IPS DF 4.7 (cell line): ENCODE data around the gene WHRN.

Experiments used
- DNase-seq: peaks from one replicate; pipeline ENCODE4 v3.0.0-alpha.2; 2013; ENCODE audit warnings: low spot score; ENCODE audit errors: extremely low read depth

The WHRN gene

DNA sequence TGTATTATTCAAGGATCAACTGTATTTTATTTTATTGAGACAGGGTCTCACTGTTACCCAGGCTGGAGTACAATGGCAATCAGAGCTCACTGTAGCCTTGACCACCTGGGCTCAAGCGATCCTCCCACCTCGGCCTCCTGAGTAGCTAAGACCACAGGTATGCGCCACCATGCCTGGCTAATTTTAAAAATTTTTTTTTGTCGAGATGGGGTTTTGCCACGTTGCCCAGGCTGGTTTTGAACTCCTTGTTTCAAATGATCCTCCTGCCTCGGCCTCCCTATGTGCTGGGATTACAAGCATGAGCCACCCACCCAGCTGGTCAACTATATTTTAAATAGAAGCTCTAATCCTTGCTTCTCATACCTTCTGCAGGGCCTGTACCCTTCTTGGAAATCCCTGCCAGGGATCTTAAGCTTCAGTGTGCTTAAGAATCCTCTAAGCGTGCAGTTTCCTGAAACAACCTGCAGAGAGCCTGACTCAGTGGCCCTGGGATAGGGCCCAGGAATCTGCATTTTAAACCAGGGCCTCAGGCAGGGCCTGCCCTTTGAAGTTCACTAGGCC, 120.4 kb downstream of the WHRN start:
- no peak for DNase-seq

DNA sequence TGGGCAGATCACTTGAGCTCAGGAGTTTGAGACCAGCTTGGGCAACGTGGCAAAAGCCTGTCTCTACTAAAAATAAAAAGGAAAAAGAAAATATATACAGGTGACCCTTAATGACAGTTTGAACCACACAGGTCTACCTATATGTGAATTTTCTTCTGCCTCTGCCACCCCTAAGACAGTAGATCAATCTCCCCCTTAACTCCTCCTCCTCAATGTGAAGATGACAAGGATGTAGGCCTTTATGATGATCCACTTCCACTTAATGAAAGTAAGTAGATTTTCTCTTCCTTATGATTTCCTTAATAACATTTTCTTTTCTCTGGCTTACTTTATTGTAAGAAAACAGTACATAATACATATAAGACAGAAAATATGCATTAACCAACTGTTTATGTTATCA, 120.9 kb downstream of the WHRN start:
- no peak for DNase-seq

DNA sequence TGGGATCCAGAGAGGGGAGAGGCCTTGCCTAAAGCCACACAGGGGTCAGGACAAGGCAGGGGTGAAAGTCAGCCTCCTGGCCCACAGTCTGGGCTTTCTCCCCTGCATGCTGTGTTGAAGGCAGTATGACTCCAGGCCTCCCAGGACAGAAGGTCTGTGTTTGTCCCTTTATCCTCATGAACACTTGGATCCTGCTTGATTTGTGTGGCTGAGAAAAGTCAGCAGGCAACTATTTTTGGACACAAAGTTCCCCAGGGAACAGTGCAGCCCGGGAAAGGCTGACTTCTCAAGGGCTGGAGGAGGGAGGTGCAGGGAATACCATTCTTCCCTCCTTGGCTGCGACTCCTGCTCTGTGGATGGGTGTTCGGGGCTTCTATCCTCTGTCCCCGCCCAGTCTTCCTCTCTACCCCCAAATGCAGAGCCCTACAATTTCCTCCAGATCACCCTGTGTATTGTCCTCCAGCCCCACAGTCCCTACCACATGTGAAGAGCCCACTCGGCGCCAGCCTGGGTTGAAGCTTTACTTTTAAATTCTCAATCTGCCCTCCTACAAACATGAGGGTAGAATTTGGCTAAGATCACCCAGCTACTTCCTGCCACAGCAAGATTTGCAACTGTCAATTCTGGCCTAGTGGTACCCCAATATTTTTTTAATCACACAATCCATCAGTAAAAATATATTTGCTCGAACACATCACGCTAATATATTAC, 121.6 kb downstream of the WHRN start:
- DNase-seq = no peak

DNA sequence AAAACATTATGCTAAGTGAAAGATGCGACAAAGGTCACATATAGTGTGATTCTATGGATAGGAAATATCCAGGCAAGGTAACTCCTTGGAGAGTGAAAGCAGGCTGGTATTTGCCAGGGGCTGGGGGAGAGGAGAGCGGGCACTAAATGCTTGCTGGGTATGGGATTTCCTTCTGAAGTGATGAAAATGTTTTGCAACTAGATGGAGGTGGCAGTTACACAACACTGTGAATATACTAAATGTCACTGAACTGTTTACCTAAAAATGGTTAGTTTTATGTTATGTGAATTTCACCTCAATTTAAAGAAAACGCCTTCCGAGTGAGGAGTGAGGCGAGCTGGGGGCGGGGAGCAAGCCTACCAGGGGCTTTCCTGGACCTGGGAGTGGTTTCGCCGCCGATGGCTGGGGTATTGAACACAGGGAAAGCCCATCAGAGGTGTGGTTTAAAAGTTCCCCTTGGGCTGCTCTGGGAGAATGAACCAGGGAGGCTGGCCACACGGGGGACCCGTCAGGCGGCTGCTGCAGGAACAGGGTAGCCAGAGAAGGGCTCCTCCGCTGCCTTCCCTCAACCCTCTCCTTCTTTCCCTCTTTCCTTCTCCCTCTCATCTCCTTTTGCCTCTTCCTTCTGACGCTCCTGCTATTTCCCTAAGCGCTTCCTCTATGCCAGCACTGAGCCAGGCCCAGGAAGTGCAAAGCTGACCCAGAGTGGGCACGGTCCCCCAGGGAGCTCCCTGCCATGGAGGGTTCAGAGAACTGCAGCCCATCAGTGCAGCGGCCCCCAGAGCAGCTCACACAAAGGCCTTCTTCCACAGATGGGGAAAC, 122.4 kb downstream of the WHRN start:
- DNase-seq = no peak

DNA sequence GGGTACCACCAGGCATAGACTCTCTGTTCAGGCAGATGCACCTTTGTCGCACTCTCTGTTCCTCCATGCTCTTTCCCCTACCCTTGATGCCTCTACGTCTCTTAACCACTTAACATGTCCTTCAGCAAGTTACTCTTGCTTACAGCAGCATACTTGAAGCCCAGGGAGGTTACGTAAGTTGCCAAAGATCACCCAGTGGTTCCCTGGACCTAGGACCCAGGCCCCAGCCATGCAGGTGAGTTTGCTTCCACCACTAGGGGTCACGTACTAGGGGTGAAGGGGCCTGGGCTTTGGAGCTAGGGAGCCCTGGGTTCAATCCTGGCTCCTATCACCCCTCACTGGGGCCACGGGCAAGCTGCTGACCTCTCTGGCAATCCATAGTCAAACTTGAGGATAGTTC, 126.4 kb downstream of the WHRN start:
- no peak for DNase-seq

DNA sequence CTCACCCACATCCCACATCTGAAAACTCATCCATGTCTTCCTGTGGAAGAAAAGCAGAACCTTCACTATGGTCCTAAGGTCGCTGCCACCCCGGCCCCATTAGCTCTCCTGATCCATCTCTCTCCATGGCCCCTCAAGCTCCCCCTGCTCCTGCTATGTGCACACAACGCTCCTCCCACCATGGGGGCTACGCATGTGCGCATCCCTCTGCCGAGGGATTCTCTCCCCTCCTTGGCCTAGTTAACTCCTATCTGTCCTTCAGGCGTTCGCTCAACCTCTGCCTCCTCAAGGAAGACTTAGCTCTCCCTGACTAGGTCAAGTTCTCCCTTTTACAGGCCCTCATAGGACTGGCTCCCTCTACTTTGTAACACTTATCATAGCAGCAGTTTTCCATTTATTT, 127.3 kb downstream of the WHRN start:
- no peak for DNase-seq

DNA sequence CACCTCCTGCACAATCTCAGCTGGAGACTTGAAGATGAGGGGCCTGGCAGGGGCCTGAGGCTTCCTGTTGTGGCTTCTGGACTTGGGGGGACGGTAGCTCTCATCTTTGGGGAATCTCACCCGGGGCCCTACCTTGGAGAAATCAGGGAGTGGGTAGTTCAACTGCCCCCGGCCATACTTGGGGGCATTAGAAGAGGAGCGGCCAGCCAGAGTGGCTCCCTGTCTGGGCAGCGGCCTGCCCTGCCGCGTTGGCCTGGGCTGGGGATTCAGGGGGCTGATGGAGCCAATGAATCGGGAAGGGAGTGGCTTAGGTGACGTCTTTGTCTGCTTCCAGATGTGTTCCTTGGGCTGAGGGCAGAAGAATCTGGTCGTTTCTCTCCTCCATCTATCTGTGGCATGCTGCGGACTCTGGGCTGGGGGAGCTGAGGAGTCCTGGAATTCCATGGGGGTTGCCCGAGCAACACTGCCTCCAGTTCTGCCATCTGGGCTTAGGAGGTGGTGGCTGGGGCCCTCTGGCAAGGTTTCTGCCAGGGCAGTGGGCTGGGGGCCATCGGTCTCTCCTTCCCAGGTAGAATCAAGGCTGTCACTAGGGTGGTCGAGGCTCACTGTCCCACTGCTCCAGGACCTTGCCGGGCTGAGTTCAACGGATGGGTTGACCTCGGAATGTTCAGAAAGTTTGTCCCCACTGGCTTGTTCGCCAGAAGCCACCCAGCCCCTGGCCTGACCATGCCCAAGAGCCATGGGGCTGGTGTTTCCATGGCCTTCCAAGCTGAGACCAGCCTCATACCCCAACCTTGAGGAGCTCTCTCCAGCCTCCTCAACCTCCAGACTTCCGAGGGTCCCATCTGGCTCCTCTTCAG, 128.5 kb downstream of the WHRN start:
- DNase-seq = no peak

DNA sequence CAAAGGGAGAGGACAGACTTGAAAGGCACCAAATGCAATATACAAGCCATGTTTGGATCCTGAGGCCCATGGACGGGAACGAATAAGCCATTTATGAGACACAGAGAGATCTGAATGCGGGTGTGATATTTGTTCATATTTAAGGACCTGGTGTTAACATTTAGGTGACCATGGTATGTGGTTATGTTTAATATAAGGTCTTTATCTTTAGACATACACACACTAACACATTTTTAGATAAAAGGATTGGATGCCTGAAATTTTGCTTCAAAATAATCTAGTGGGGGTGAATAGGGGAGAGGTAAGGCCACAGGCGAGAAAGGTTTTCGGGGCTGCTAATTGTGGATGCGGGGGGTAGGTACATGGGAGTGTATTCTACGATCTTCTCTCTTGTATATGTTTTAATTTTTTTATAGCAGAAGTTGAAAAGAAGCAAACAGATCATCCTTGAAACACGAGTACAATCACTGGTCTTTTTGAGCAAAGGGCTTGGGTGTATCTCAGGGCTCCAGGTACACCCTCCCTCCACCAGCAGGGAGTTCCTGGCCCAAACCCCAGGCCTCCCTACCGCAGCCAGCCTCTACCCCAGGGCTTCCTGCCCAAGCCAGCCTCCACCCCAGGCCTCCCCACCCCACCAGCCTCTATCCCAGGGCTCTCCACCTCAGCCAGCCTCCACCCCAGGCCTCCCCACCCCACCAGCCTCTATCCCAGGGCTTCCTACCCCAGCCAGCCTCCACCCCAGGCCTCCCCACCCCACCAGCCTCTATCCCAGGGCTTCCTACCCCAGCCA, 129.7 kb downstream of the WHRN start:
- DNase-seq = no peak

DNA sequence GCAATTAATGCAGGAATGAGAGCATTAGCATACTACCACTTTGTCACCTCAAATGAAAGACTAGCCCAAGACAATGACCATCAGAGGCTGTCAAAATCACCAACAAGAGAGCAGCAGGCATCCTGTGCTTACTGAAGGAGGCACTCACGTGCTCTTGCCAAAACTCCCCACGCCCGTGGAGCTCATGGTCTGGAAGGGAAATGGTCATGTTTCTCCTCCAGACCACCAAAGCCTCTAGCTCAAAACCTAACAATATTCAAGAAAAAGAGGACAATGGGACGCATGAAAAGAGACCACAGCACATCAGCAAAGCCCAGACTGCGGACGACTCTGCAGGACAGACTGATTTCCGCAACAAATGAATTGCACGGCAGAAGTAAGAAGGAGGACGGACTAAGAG, 130.3 kb downstream of the WHRN start:
- no peak for DNase-seq

DNA sequence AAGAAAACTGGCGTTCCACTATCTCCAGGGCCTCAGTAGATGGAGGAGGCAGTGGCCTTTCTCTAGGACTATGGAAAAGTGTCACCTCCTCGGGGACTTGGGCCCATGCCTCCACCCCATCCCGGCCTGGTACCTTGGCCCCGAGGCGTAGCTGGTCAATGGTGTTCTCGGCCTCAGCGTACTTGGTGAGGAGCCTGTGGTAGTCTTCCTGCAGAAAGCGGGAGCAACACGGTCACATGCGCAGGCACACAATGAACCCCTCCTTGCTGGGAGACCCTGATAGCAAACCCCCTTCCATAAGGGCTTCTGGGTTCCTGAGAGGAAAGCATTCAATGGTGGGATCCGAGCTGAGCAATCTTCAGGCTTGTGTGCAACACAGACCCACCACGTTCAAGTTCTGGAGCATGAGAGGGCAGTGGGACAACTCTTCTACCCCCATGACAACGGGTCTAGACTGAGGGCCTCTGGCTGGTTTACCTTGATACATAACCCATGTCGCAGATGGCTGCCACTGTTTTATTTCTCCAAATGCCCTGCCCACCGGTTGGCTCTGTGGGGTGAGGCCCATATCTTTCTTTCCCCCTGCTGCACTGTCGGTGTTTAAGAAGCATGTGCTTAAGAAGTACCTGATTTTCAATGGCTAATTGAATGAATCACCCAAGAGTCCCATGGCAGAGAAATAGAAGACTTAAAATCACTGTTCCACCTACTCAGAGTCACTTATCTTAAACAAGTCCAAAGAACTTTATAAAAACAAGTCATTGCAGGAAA, 131.1 kb downstream of the WHRN start:
- DNase-seq = no peak

DNA sequence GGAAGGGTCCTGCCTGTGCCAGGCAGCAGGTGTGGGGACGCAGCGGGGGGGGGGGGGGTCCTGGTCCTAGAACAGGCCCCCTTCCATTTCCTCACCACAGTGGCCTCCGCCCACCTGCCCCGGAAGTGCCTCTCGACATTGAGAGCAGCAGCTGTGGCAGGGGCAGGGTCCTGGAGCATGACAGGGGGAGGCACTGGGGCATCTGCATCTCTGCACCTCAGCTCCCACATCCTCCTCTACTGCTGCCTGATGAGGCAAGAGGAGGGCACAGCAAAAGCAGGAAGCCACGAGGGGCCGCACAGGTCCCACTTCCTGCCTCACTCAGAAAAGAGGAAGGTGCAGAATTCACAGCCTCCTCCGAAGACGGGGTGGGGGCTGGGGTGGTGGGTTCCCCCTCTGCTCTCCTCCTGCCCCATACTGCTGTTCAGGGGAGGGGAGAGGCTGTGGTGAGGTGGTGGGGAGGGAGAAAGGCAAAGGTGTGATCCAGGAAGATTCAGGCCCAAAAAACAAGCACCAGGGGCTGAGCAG, 132.3 kb downstream of the WHRN start:
- no peak for DNase-seq

DNA sequence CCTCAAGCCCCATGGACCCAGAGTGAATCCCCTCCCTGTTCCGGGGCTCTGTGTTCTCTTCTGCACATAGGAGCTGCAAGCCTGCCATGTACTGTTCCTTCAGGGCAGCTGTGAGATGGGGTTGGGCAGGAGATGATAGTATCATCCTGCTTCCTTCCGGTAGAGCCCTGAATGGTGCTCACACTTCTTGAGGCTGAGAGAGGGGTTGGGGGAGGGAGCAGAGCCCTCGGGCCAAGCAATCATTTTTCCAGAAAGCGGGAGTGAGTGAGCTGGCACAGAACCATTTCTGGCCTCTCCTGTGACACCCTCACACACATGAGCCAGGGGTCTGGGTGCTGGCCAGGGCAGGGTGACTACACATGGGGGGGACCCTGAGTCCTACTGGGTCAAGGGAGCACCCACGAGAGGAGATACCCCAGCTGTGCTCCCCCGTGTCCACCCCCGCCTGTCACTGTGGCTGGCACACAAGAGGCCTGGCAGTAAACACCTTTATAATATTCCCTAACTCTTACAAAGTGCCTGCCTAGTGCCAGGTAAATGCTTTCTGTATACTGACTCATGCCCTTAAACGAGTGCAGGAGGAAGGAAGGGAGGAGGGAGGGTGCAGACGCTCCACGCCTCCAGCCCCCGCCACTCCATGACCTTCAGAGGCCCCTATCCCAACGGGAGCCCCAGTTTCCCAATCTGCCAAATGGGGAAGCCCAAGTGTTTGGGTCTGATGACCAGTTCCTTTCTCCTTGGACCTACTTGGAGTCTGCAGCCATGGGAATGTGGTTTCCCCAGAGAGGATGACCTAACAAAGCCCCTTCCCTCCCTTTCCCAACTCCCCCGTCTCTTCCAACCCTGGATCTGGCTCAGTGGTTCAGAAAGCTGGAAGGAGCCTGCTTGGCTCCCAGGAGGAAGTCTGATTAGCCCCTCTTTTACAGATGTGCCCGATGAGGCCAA, 133.0 kb downstream of the WHRN start:
- DNase-seq = no peak

DNA sequence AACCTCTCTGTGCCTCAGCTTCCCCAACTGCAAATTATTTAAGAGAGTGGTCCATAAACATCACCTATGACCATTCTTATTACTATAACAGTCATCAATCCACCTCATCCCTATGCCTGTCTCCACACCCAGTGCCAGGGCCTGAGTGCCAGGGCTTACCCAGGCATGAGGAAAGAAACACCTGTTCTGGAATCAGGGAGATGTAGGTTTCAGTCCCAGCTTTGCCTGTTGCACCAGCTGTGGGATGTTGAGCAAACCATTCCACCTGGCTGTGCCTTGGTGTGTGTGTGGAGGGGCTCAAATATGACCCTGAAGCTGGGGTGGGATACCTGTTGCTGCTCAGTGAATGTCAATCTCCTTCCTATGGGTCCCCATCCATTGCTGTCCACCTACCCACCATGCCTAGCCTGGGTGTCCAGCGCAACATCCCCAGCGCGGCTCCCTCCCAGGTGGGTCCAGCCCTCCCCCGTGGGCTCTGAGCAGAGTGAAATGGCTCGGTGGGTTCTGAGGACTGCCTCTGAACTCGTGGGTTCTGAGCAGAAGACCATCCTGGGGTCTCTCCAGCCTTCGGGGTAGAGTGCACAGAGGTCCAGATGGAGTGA, 133.8 kb downstream of the WHRN start:
- no peak for DNase-seq

DNA sequence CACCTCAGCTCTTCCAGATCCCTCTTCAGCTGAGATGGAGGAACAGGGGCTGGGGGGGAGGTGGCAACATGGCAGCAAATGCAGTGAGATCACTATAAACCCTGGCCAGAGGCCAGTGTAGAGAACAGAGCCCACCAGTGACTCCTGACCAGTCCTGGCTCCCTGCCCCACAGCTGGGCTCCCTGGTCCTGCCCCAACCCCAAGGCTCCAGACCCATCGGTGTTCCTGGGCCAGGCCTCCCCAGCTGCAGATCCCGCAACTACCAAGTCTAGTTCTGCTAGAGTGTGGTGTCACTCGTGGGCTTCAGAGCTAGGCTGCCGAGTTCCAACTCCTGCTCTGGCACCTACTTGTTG, 134.3 kb downstream of the WHRN start:
- DNase-seq = no peak

DNA sequence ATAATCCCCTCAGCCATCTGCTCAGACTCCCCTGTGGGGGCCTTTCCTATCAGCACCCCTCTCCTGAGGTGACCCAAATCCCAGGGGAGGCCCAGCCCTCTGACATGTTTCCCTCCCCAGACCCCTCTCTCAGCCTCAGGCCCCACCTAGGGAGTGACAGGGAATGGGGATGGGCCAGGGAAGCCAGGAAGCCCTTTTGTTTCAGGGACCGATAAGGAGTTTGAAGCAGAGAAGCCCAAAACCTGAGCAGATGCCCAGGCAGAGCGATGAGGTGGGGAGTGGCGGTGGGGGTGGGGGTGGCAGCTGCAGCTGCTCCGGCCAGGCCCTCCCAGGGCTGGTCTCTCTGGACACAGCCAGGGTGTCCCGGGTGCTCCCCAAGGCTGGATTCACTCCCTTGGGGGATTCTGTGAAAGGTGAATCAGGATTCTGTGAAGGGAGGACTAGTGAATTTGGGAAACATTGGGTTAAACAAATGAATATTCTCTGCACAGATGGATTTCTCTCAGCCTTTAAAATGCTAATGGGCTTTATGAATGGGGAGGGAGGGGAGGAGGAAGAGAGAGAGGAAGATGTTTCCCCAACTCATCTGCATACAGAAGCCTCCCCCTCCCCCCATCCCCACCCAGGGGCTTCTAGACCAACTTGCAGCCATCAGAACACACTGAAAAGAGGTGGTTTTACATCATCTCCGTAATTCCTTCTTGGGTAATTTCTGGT, 134.9 kb downstream of the WHRN start:
- no peak for DNase-seq

DNA sequence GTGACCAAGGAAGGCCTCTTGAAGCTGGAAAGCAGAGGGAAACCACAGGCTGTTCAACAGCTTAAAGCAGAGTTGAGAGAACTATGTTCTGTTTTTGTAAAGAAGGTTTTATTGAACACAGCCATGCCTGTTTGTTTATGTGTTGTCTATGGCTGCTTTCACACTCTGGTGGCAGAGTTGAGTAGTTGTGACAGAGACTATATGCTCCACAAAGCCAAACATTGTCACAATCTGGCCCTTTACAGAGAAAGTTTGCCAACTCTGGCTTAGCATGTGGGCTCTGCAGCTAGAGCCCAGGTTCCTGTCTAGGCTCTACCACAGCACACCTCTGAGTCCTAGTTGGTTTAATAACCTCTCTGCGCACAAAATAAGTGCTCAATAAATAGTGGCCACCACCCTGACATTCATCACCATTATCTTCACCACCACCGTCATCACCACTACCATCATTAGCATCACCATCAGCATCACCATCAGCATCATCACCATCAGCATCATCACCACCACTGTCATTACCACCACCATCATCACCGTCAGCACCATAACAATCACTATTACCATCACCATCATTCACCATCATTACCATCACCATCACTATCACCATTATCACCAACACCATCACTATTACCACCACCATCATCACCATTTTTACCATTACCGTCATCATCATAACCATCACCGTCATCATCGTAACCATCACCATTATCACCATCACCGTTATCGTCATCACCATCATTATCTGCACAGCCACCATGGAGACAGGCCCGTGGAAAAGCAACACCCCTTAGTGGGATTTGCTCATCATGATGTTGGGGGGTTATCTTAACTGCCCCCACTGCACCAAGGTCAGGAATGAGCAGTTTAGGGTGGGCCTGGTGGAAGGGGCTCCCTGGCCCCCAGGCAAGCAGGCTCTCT, 135.8 kb downstream of the WHRN start:
- no peak for DNase-seq
